Fibroblast of villous mesenchyme (primary cell): ENCODE measurements around the gene TIGIT. TPM values are rescaled to one million over a fixed set of nuclear protein-coding genes. Genes with fewer than 3 reads are reported as not detected.

Source experiments
- DNase-seq: peaks from one replicate; pipeline ENCODE4 v3.0.0-alpha.2; 2010; ENCODE audit warnings: low read depth
- H3K4me3 ChIP-seq: 2 replicates; pipeline ENCODE4 v1.5.1; 2011; ENCODE audit warnings: low read depth, mild to moderate bottlenecking, low read length
- total RNA-seq: library from RNA; depleted of rRNA; stranded (reverse); fragments of >200 nt; gene quantifications from 2 replicates; pipeline ENCODE4 v1.2.3, GENCODE V29; 2012
- TF ChIP-seq, protein P1 (sequence below): IDR thresholded peaks from 2 replicates; pipeline ENCODE4 v1.5.1; 2012; ENCODE audit warnings: low read depth, mild to moderate bottlenecking, low read length; ENCODE audit not compliant: insufficient read depth

Gene TIGIT
- total RNA-seq, 1 donor = under 0.01 TPM

DNA sequence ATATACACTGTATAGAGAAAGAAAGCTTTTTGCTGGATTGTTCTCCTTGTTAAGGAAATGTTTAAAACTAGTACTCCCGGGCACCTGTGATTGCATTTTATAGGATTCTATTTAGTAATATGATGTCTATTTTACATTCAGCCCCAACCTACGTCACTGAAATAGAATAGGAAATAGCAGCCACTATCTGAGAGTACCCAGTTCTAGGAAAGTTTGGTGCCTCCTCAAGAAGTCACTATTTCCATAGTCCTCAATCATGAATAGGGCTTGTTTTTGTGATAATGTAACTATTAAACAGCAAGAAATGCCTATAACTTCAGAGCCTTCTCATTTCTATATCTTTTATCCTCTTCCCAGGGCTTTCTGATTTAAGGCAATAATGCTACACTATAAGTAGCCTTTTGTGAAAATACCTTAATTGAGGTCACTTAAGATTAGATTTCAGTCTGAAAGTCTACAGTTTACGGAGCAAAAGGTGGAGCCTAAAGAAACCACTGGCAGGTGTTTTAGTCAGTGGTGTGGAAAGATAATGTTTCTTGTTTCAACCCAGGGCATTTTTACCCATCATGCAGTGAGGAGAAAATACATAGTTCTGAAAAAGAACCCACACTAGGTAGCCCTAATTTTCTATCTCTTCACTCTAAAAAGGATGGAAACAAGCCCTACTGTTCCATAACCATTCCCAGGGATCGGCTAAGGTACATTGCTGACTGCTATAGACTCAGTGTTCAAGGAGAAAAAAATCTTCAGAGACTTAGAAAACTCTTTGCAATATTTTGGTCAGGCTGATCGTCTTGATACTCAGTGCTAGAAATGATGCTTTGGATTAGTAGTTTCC is 38.7 kb downstream of the TIGIT start:
- TF ChIP-seq, protein P1, sequence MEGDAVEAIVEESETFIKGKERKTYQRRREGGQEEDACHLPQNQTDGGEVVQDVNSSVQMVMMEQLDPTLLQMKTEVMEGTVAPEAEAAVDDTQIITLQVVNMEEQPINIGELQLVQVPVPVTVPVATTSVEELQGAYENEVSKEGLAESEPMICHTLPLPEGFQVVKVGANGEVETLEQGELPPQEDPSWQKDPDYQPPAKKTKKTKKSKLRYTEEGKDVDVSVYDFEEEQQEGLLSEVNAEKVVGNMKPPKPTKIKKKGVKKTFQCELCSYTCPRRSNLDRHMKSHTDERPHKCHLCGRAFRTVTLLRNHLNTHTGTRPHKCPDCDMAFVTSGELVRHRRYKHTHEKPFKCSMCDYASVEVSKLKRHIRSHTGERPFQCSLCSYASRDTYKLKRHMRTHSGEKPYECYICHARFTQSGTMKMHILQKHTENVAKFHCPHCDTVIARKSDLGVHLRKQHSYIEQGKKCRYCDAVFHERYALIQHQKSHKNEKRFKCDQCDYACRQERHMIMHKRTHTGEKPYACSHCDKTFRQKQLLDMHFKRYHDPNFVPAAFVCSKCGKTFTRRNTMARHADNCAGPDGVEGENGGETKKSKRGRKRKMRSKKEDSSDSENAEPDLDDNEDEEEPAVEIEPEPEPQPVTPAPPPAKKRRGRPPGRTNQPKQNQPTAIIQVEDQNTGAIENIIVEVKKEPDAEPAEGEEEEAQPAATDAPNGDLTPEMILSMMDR = no peak
- no peak overlapping the region for H3K4me3 ChIP-seq
- no peak for DNase-seq

DNA sequence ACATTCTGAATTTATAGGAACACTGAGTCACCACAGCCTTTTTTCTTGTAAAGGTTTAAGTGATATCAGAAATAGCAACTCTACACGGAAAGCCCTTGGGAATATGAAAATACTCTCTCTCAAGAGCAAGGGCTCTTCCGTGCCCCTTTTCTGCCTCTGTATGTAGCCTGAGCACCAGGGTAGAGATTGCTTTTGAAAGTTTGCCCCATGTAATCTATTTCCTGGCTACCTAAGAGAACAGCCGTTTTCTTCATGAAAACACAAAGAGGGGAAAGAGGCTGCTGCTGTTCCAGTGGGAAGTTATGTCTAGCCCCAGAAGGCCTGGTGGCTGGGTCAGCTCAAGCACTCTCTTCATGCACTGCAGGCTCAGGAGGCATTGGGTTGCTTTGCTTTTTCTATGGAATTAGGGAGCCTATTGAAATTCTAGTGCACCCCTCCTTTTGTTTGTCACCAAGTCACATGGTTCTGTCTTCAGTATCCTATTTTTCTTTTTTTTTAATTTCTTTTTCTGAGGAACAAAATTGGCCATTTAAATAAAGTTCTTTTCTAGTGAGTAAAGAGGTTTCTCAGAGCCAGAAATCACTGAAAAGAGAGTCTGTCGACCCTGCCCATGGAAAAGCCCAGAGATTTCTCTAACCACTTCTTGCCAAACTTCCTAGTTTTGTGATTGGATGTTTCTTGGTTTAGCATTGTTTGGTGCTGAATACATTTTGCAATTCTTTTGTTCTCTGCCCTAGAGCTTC is 39.5 kb downstream of the TIGIT start:
- TF ChIP-seq, protein P1 = no peak
- no peak overlapping the region for H3K4me3 ChIP-seq
- peak; percentile 7 for DNase-seq

DNA sequence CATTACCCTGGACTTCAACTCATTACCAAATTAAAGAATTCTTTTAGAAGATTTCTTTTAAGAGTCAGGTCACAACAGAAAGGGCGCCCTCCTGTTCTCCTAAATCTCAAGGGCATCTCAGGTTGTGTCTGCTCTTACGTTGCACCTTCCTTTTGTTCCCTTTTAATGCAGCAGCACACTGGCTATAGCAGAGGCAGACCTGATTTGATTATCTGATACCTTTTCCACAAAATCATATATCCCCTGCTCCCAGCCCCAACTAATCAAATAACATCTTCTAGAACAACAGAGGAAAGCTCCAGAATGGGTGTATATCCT is 40.1 kb downstream of the TIGIT start:
- TF ChIP-seq, protein P1 = no peak
- H3K4me3 ChIP-seq = no peak overlapping the region
- no peak for DNase-seq

DNA sequence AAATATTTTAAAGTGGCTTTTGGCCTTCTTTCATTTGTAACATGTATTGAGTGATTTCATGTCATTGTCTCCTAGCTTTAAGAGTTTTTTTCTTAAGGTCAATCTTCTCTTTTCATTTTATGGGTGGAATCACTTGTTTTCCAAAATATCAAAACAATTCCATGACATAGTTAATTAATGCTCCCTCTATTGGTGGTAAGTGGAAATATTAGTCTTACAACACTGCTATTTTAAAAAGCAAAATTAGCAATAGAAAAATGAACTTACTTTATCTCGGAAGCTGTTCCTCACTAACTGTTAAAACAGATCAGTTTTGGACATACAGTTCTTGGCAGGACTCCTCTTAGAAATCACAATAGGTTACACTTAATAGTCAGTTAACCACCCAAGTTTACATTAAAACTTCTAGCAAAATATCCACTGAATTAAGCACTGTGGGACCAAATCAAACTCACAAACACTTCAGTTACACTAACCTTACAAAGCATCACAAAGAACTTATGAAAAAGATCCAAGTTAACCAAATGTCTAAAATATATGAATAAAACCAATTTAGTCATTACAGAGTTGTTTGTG is 42.4 kb downstream of the TIGIT start:
- no peak overlapping the region for H3K4me3 ChIP-seq
- peak; percentile 4 for DNase-seq
- TF ChIP-seq, protein P1 = peak; percentile 29

DNA sequence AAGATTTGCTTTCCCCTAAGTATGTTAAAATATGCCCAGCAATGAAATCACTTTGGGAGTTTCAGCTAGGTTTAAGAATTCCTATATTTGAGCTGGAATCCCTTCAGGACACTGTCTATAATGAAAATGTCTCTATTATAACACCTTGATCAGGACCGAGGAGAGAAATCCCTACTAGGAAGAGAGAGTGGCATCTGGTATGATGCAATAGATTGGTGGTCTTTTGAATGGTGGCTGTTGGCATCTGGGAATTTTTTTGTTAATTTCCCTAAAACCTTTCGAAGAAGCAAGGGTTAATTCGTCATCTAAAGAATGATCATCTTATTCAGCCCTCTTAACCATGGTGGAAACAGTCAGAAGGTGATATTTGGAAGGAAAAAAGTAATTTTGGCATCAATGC is 43.0 kb downstream of the TIGIT start:
- TF ChIP-seq, protein P1 = no peak
- DNase-seq = no peak

DNA sequence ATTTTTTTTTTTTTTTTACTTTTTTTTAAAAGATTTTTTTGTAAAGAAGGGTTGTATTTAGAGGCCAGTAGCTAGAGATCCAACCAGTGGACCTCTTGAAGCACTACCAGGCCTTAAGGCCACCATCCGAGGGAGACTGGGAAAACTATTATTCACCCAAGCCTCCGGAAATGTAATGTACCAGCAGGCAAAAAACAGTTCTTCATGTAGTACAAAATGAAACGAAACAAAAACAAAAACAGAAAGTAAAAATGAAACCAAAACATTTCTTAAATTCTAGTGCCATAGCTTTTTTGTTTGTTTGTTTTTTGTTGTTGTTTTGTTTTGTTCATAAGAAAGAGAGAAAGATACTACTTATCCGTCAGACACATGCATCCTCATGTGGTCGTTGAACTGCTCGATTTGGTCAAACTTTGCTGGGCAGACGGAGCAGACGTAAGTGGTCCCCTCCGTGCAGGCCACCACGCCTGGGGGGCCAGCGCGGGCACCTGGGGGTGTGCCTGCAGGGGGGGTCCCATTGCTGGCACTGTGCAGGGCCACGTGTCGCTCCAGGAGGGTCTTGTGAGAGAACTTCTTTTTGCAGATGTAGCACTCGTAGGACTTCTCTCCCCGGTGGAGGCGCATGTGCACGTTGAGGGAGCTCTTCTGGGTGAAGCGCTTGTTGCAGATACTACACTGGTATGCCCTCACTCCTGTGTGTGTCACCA is 45.0 kb downstream of the TIGIT start:
- no peak overlapping the region for H3K4me3 ChIP-seq
- TF ChIP-seq, protein P1 = no peak
- DNase-seq = no peak

More for the DNA sequence above, 43.0 kb downstream of the TIGIT start:
- no peak overlapping the region for H3K4me3 ChIP-seq
